AG09309 (cell line): Measurements from ENCODE around the gene NKAIN2.

Experiments
- DNase-seq: peaks from one replicate; pipeline ENCODE4 v3.0.0-alpha.2; 2010; ENCODE audit warnings: low read depth
- H3K4me3 ChIP-seq: 2 replicates; pipeline ENCODE4 v1.5.1; 2011; ENCODE audit warnings: mild to moderate bottlenecking, low read depth, low read length, moderate library complexity; ENCODE audit not compliant: control insufficient read depth
- CTCF ChIP-seq: IDR thresholded peaks from 2 replicates; pipeline ENCODE4 v1.5.1; 2011; ENCODE audit warnings: mild to moderate bottlenecking, low read depth, low read length, inconsistent platforms; ENCODE audit not compliant: insufficient read depth, control insufficient read depth; ENCODE audit errors: missing control alignments

NKAIN2 gene

GRCh38 chr6:124368131-124368530, 564.5 kb downstream of the NKAIN2 start:
- TF ChIP-seq CTCF, result no peak
- H3K4me3 ChIP-seq, result no peak overlapping the region
- DNase-seq, result no peak

- no peak overlapping the region for H3K4me3 ChIP-seq
- no peak for TF ChIP-seq CTCF
- no peak for DNase-seq
Measured at GRCh38 chr6:124371974-124372475, 568.4 kb downstream of the NKAIN2 start.

- no peak for TF ChIP-seq CTCF
- no peak for DNase-seq
- H3K4me3 ChIP-seq, result no peak overlapping the region
Measured at GRCh38 chr6:124373386-124373785, 569.7 kb downstream of the NKAIN2 start.

GRCh38 chr6:124389127-124389526, 585.5 kb downstream of the NKAIN2 start:
- DNase-seq, result no peak
- TF ChIP-seq CTCF, result no peak
- H3K4me3 ChIP-seq, result no peak overlapping the region

- DNase-seq, result no peak
- no peak for TF ChIP-seq CTCF
- H3K4me3 ChIP-seq, result no peak overlapping the region
Measured at GRCh38 chr6:124393536-124393935, 589.9 kb downstream of the NKAIN2 start.

- H3K4me3 ChIP-seq, result no peak overlapping the region
- DNase-seq, result no peak
- no peak for TF ChIP-seq CTCF
Measured at GRCh38 chr6:124396361-124396760, 592.7 kb downstream of the NKAIN2 start.
